ENCODE data around the gene LSR.
A peak's percentile ranks its signal among the peaks of the same experiment; 100 is the strongest.

DNA sequence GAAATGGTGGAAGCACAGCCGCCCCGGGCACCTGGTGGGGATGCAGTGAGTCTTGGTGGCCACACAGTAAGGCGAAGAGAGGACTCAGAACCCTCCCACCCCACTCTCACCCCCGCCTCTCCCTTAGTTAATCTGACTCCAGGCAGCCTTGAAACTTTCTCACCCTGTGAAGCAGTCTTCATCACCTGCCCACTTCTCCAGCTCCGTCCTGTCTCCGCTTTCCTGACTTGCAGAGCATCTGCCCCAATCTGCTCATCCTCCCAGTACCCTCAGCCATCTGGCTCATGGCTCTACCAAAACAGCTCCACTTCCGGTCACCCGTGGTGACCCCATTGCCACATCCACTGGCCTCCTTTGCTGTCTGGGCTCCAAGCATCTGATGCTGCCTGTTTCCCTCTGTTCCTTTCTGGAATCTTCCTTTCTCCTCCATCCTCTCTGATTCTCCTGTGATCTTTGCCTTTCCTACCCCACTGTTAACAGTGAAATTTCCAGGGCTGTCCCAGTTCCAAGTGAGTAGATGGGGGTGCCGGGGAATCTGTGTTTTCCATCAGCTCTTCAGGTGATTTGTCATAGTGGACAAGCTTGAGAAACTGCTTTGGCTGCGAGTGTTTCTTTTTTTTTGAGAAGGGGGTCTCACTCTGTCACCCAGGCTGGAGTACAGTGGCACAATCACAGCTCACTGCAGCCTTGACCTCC is 24.3 kb downstream of the LSR start:
- TF ChIP-seq BCL11A (tag by site-specific recombination; IDR thresholded peaks at IDR 0.05; ENCODE audit: low read depth) (no peak), CTCF (tag by site-specific recombination; IDR thresholded peaks at IDR 0.05) (no peak), SP2 (tag by site-specific recombination; IDR thresholded peaks at IDR 0.05) (no peak; the same call in 1 of the 2 replicates), PRDM1 (tag by site-specific recombination; IDR thresholded peaks at IDR 0.05) (0 out of 2 replicates have a peak, but pooled peaks have one; percentile 20), ZBTB7A (tag by site-specific recombination; IDR thresholded peaks at IDR 0.05; ENCODE audit: low read depth) (no peak), ZNF214 (tag by site-specific recombination; IDR thresholded peaks at IDR 0.05; ENCODE audit: borderline replicate concordance) (no peak), ZNF274 (IDR thresholded peaks at IDR 0.05; ENCODE audit: low read length) (no peak), ZNF274 (tag by site-specific recombination; IDR thresholded peaks at IDR 0.05; ENCODE audit: borderline replicate concordance) (no peak), PRDM6 (tag by site-specific recombination; IDR thresholded peaks at IDR 0.05) (no peak), ZNF23 (tag by site-specific recombination; IDR thresholded peaks at IDR 0.05; ENCODE audit: borderline replicate concordance) (no peak), ZNF24 (tag by site-specific recombination; IDR thresholded peaks at IDR 0.05) (no peak)
- TF ChIP-seq, protein P1, sequence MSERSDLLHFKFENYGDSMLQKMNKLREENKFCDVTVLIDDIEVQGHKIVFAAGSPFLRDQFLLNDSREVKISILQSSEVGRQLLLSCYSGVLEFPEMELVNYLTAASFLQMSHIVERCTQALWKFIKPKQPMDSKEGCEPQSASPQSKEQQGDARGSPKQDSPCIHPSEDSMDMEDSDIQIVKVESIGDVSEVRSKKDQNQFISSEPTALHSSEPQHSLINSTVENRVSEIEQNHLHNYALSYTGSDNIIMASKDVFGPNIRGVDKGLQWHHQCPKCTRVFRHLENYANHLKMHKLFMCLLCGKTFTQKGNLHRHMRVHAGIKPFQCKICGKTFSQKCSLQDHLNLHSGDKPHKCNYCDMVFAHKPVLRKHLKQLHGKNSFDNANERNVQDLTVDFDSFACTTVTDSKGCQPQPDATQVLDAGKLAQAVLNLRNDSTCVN (tag by site-specific recombination; optimal IDR thresholded peaks at IDR 0.05) = no peak
